Right lobe of liver (tissue), 6 donors: ENCODE data around the gene EIF5B. TPM values are rescaled to one million over a fixed set of nuclear protein-coding genes. Genes with fewer than 3 reads are reported as not detected.

Source experiments
- ATAC-seq, 4 donors: fragments of 200-7000 bp; cut with Tn5 transposase; one replicate each; pipeline ENCODE4 v1.9.1; 2020; ENCODE audit warnings: mild to moderate bottlenecking in 4 of 4, moderate library complexity in 4 of 4
- DNase-seq, 3 donors: peaks; one replicate each; pipeline ENCODE4 v3.0.0-alpha.2; 2020
- H3K27ac ChIP-seq, 3 donors: fragments of 200-600 bp; one replicate each; pipeline ENCODE4 v1.8.0; 2022
- H3K27me3 ChIP-seq, 2 donors: fragments of 200-600 bp; one replicate each; pipeline ENCODE4 v1.8.0; 2022
- H3K36me3 ChIP-seq, 4 donors: fragments of 200-600 bp; sonication (generic) in 1 of 4; one replicate each; pipeline versions ENCODE4 v1.5.1 to v1.8.0; 2017 to 2022; ENCODE audit warnings: control low read depth in 1 of 4
- H3K4me1 ChIP-seq, 4 donors: fragments of 200-600 bp; sonication (generic) in 1 of 4; one replicate each; pipeline versions ENCODE4 v1.5.1 to v1.8.0; 2017 to 2022; ENCODE audit warnings: control low read depth in 1 of 4
- H3K4me3 ChIP-seq, 3 donors: fragments of 200-600 bp; one replicate each; pipeline ENCODE4 v1.8.0; 2022
- H3K9me3 ChIP-seq, 4 donors: fragments of 200-600 bp; sonication (generic) in 1 of 4; one replicate each; pipeline versions ENCODE4 v1.5.1 to v1.8.0; 2017 to 2022; ENCODE audit warnings: control low read depth in 1 of 4
- CTCF ChIP-seq, 4 donors: fragments of 200-600 bp in 3 of 4; fragments of 450-650 bp in 1 of 4; IDR thresholded peaks; one replicate each; pipeline versions ENCODE4 v1.5.1 to v1.8.0; 2016 to 2022; ENCODE audit warnings: antibody characterized with exemption in 4 of 4, mild to moderate bottlenecking in 2 of 4
- POLR2A ChIP-seq: fragments of 450-650 bp; IDR thresholded peaks from one replicate; pipeline ENCODE4 v1.6.1; 2017; ENCODE audit warnings: antibody characterized with exemption, mild to moderate bottlenecking
- WGBS: methylation state at CpG from one replicate; pipeline ENCODE4 v1.1.6; 2018; ENCODE audit warnings: low coverage, low lambda C conversion rate; ENCODE audit not compliant: insufficient coverage; ENCODE audit errors: missing lambda C conversion rate; 5-methylcytosine and 5-hydroxymethylcytosine counted together
- intact Hi-C, 2 donors: fragments of 100-400 bp; cut with DNase I; formaldehyde crosslinking; loops; one replicate each; pipeline versions ENCODE4 v1.11.2 to v1.14.1; 2022
- total RNA-seq, 6 experiments: library from RNA; depleted of rRNA in 2 of 6; stranded (reverse); fragments of >200 nt in 2 of 6; fragmentation: NEBNext Ultra II Directional in 3 of 6; extraction: Animal tissue kit (Norgen Biotek cat#: 25700) in 3 of 6; gene quantifications; one replicate each; pipeline versions ENCODE4 v1.1.0 to v1.2.4, GENCODE V29; 2016 to 2023
- donor health status: DM: no; HTN: yes; CAD: no.
- donor health status: DM: no; HTN: no; CAD: no.
- donor health status: DM: no; HTN: no; CAD: no.
- donor health status: DM: no; HTN: yes; CAD: no.
- donor health status: DM: no; HTN: yes; CAD: no.

The EIF5B gene
- total RNA-seq, 6 experiments from 2014 or later, result 10.2 to 18.8 (median 17.4) TPM

DNA sequence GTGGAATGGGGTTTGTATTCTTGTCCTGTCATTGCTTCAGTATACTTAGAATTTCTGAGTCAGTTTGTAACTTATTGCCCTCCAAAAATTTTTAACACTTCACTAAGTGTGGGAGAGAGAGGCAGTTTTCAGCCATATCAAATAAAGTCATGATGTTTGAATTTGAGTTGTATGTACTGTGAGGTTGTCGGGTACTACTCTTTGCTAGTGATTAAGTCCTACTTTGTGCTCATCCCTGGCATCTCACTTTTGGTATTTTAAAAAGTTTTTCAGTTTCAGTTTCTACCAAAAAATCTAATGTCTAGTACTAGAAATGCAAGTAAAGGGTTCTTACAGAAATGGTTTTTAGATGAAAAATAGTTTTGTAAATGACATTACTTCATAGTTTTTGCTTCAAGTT lies 40.7 kb downstream of the EIF5B start:
- WGBS, result 75% methylated on average over 1 of the region's 1 CpG

DNA sequence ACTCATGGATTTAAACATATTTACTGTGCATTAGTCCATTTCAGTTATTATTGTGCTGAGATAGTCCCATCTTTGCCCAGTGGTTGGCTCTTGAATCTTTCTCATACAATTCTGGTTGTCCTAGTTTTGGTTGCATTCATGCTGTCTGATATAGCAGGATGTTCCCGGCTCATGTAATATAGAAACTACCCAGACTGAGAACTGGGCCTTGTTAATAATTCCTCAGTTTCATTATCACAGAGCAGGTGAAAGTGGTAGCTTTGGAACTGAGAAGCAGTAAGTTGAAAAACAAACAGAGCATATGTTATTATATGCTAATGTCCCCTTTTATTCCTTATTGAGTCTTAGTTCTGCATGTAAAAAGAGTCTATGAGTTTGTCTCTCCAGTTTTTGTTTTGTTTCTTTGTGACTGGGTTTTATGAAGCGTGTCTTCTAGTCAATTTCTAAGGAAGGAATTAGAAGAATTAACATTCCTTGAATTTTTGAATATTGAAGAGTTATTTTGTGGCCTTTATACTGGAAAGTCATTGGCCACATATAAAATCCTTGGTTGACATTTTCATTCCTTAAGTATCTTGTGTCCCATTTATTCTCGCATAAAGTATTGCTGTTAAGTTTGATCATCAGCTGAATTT lies 43.3 kb downstream of the EIF5B start:
- no peak for TF ChIP-seq POLR2A
- no peak for TF ChIP-seq CTCF (IDR thresholded peaks at IDR 0.05)
- Histone ChIP-seq H3K9me3 (no peaks in the 10 kb centered on the region), H3K27ac (no peak overlapping the region), H3K36me3 (peaks cover 0 to 42% (median 10%) of the 10 kb centered on the region in 4 donors), H3K27me3 (no peaks in the 10 kb centered on the region), H3K4me3 (no peak overlapping the region), H3K4me1 (peaks cover 0 to 14% (median 4%) of the 10 kb centered on the region in 4 donors)
- intact Hi-C loops, result no loop called here
- ATAC-seq, result peak in 2 of 4 donors; percentile 52 to 71
- DNase-seq, result no peak
- WGBS, result 66% methylated on average over 3 of the region's 3 CpGs

More for the DNA sequence above, 40.7 kb downstream of the EIF5B start:
- H3K4me1 ChIP-seq, result peaks cover 0 to 13% (median 4%) of the 10 kb centered on the region in 4 donors
- no peak overlapping the region for H3K27ac ChIP-seq
- intact Hi-C loops, result no loop called here
- no peaks in the 10 kb centered on the region for H3K27me3 ChIP-seq
- peaks cover 0 to 41% (median 5%) of the 10 kb centered on the region in 4 donors for H3K36me3 ChIP-seq
- ATAC-seq (no peak), DNase-seq (no peak)
- H3K4me3 ChIP-seq, result no peak overlapping the region
- no peak for TF ChIP-seq POLR2A
- TF ChIP-seq CTCF (IDR thresholded peaks at IDR 0.05), result no peak
- no peaks in the 10 kb centered on the region for H3K9me3 ChIP-seq

DNA sequence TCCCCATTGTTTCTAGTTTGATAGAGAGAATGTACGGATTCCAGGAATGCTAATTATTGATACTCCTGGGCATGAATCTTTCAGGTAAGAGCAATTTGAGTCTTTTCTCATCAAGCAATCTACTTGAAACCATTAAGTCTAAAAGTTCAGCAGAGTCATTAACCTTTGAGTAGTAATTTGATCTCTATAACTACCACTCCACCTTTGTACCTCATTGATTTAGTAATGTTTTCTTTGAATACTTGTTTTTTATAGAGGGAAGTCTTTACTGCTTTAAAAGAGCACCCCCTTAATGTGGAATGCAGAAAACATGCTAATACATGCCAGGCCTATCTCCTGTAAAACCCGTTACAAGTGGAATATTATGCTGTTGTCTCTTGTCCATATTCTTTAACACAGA lies 45.0 kb downstream of the EIF5B start:
- Histone ChIP-seq H3K4me3 (no peak overlapping the region), H3K27me3 (no peaks in the 10 kb centered on the region), H3K4me1 (peaks cover 0 to 14% (median 4%) of the 10 kb centered on the region in 4 donors), H3K36me3 (peaks cover 0 to 29% (median 8%) of the 10 kb centered on the region in 4 donors), H3K9me3 (no peaks in the 10 kb centered on the region), H3K27ac (peak overlapping the region in 2 of 3 donors; percentile 24 to 25)
- 37% methylated on average over 2 of the region's 2 CpGs for WGBS
- intact Hi-C loops, result no loop called here
- ATAC-seq, result peak; percentile 71 to 87 (median 82)
- TF ChIP-seq POLR2A (no peak), CTCF (IDR thresholded peaks at IDR 0.05) (no peak)
- no peak for DNase-seq

- peaks cover 0 to 12% (median 5%) of the 10 kb centered on the region in 4 donors for H3K36me3 ChIP-seq
- intact Hi-C loops, result no loop called here
Observed at GRCh38 chr2:99386011-99386410, 48.8 kb downstream of the EIF5B start.

More at GRCh38 chr2:99386011-99386410, 48.8 kb downstream of the EIF5B start:
- Histone ChIP-seq H3K27me3 (no peaks in the 10 kb centered on the region), H3K4me1 (peaks cover 0 to 14% (median 0%) of the 10 kb centered on the region in 4 donors), H3K27ac (no peak overlapping the region), H3K9me3 (no peaks in the 10 kb centered on the region), H3K4me3 (no peak overlapping the region)
- DNase-seq (no peak), ATAC-seq (no peak)
- 100% methylated on average over 1 of the region's 2 CpGs for WGBS
- TF ChIP-seq CTCF (IDR thresholded peaks at IDR 0.05) (no peak), POLR2A (no peak)
